Mucosa of rectum (tissue), 2 donors: ENCODE results near the gene ARID4B.
"Not testable (repeated sequence)": the region's sequence is repeated elsewhere in the genome, so short reads cannot be mapped to it uniquely, and the experiment has no call there.

ENCODE experiments used
- H3K27ac ChIP-seq, 2 donors: one replicate each; pipeline ENCODE4 v1.7.0; 2013; ENCODE audit warnings: inconsistent platforms in 2 of 2, low read depth in 2 of 2, low read length in 2 of 2
- H3K27me3 ChIP-seq, 2 donors: one replicate each; pipeline ENCODE4 v1.7.0; 2013; ENCODE audit warnings: low read length in 2 of 2; ENCODE audit not compliant: control insufficient read depth in 2 of 2, insufficient read depth in 2 of 2
- H3K36me3 ChIP-seq, 2 donors: one replicate each; pipeline ENCODE4 v1.7.0; 2013; ENCODE audit warnings: low read length in 2 of 2; ENCODE audit not compliant: control insufficient read depth in 2 of 2, insufficient read depth in 2 of 2
- H3K4me1 ChIP-seq, 2 donors: one replicate each; pipeline ENCODE4 v1.7.0; 2013; ENCODE audit warnings: low read length in 2 of 2, mild to moderate bottlenecking in 1 of 2; ENCODE audit not compliant: control insufficient read depth in 2 of 2, insufficient read depth in 2 of 2
- H3K4me3 ChIP-seq, 2 donors: one replicate each; pipeline ENCODE4 v1.7.0; 2013; ENCODE audit warnings: low read length in 2 of 2
- H3K9ac ChIP-seq, 2 donors: one replicate each; pipeline ENCODE4 v1.7.0; 2013; ENCODE audit warnings: low read length in 2 of 2, low read depth in 1 of 2, mild to moderate bottlenecking in 1 of 2
- H3K9me3 ChIP-seq, 2 donors: one replicate each; pipeline ENCODE4 v1.7.0; 2013; ENCODE audit warnings: low read length in 2 of 2; ENCODE audit not compliant: control insufficient read depth in 2 of 2
- donor health status: healthy.
- donor health status: Normal muscosa, but diverticular disease.

The ARID4B gene

DNA sequence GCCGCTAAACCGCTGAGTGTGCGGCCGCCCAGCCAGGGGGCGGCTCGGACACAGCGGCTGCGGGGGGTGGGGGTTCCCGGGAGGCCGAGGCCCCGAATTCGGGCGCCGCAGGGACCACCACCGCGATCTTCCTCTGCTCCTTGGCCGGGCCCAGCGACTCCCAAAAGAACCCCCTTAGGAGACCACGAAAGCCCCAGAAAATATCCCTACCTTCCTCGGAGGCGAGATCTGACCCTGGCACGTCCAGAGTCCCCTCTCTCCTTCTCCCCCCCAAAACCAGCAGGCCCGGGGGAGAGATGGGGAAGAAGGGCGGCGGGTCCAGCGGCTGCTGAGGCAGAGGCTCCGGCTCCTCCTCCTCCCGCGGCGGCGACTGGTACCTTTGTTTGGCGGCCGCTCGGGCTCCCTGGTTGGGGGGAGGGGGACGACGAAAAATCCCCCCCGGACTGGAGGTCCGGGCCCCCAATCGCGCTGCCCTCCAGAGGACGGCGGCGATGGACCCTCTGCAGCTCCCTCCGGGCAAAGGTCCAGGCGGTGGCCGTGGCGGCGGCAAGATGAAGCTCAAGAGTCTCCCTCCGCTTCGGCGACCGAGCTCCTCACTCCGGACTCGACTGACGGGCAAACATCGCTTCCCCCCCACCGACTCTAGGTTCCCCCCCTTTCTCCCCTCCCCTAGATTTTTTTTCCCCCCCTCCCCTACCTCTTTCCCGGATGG, at the start of gene ARID4B:
TSS of gene ARID4B (minus strand) at position 621 of the 712 bp plus-strand sequence. CDS start 1,260 bp downstream, outside the sequence.
- Histone ChIP-seq H3K27ac (peak within 1 kb of the TSS; percentile 95 to 96), H3K9me3 (no peaks in the 10 kb centered on the region), H3K27me3 (no peaks in the 10 kb centered on the region), H3K4me3 (peak within 1 kb of the TSS; percentile 89 to 99), H3K36me3 (no peaks in the 10 kb centered on the region), H3K4me1 (peaks cover 17 to 28% of the 10 kb centered on the region in 2 donors), H3K9ac (peak within 1 kb of the TSS; percentile 90 to 95)

DNA sequence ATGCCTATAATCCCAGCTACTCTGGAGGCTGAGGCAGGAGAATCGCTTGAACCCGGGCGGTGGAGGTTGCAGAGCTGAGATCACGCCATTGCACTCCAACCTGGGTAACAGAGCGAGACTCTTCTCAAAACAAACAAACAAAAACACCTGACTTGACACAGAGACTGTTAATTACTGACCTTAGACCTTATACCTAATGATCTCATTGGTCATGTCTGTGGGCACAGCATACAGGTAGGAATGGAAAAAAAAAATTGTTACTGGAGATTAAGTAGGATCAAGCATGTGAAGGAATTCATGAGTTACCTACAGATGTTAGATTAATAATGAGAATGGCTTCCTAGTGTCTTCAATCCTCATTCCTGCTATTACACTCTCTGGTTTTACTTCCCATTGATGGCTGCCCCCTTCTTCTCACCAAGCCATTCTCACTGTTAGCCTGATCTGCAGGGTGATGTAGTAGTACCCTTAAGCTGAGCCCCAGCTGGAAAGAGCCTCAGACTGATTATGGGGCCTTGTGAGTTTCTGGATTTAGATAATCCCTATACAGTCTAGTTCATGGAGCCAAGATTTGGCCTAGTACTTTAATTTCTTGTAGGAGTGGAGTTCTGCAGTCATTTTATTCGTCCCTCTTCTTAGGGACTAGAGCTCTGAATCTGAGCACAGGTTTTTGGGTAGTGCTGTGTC, 48.1 kb upstream of the ARID4B start:
- H3K27ac ChIP-seq: no peak overlapping the region
- H3K27me3 ChIP-seq: no peaks in the 10 kb centered on the region
- H3K9me3 ChIP-seq: no peaks in the 10 kb centered on the region
- H3K4me3 ChIP-seq: no peak overlapping the region
- peaks cover under 1 to 4% of the 10 kb centered on the region in 2 donors for H3K36me3 ChIP-seq
- H3K9ac ChIP-seq: no peak overlapping the region
- H3K4me1 ChIP-seq: no peaks in the 10 kb centered on the region

GRCh38 chr1:235369802-235370201, 41.8 kb upstream of the ARID4B start:
- Histone ChIP-seq H3K4me1 (peaks cover 0 to 4% of the 10 kb centered on the region in 2 donors), H3K27me3 (no peaks in the 10 kb centered on the region), H3K27ac (no peak overlapping the region), H3K36me3 (no peaks in the 10 kb centered on the region), H3K4me3 (no peak overlapping the region), H3K9me3 (no peaks in the 10 kb centered on the region), H3K9ac (no peak overlapping the region)

DNA sequence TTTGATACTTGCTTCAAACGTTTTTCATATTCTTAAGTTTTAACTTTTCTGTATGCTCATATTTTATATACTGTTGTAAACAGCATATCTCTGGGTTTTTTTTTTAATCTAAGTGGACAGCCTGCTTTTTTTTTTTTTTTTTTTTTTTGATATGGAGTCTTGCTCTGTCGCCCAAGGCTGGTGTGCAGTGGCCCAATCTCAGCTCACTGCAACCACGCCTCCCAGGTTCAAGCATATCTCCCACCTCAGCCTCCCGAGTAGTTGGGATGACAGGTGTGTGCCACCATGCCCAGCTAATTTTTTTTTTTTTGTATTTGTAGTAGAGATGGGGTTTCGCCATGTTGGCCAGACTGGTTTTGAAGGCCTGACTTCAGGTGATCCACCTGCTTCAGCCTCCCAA, 40.4 kb upstream of the ARID4B start:
- Histone ChIP-seq H3K4me3 (peak overlapping the region in 1 of 2 donors; percentile 87), H3K27ac (no peak overlapping the region), H3K9me3 (no peaks in the 10 kb centered on the region), H3K4me1 (peaks cover 0 to 4% of the 10 kb centered on the region in 2 donors), H3K36me3 (no peaks in the 10 kb centered on the region), H3K9ac (no peak overlapping the region), H3K27me3 (no peaks in the 10 kb centered on the region)

GRCh38 chr1:235367000-235367908, 39.3 kb upstream of the ARID4B start, which contains the start of gene TBCE:
TBCE (plus strand) TSS chr1:235367427; CDS start chr1:235380050, 12,623 bp downstream.
- H3K27me3 ChIP-seq: no peaks in the 10 kb centered on the region
- peaks cover 0 to 4% of the 10 kb centered on the region in 2 donors for H3K4me1 ChIP-seq
- H3K27ac ChIP-seq: peak within 1 kb of the TSS; percentile 86 to 89
- H3K9ac ChIP-seq: peak within 1 kb of the TSS; percentile 79 to 84
- H3K36me3 ChIP-seq: no peaks in the 10 kb centered on the region
- H3K9me3 ChIP-seq: no peaks in the 10 kb centered on the region
- H3K4me3 ChIP-seq: peak within 1 kb of the TSS; percentile 87

DNA sequence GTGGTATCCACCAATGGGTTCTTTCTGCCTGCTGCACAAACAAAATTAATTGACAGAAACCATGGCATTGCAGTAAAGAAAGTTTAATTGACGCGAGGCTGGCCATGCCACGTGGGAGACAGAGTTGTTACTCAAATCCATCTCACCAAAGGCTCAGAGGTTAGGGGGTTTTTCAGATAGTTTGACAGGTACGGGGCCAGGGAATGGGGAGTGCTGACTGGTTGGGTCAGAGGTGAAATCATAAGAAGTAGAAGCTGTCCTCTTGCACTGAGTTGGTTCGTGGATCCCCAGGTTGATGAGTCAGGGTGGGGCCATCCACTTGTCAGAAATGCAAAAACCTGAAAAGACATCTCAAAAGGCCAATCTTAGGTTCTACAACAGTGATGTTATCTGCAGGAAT, 38.3 kb upstream of the ARID4B start:
- no peaks in the 10 kb centered on the region for H3K9me3 ChIP-seq
- no peaks in the 10 kb centered on the region for H3K36me3 ChIP-seq
- no peaks in the 10 kb centered on the region for H3K27me3 ChIP-seq
- H3K4me3 ChIP-seq: no peak overlapping the region
- H3K27ac ChIP-seq: no peak overlapping the region
- peaks cover 0 to 4% of the 10 kb centered on the region in 2 donors for H3K4me1 ChIP-seq
- peak overlapping the region in 1 of 2 donors; percentile 84 for H3K9ac ChIP-seq

GRCh38 chr1:235364189-235364588, 36.2 kb upstream of the ARID4B start:
- not testable (repeated sequence) for H3K27me3 ChIP-seq, H3K9me3 ChIP-seq, H3K27ac ChIP-seq, H3K9ac ChIP-seq, H3K4me1 ChIP-seq, H3K36me3 ChIP-seq, H3K4me3 ChIP-seq

DNA sequence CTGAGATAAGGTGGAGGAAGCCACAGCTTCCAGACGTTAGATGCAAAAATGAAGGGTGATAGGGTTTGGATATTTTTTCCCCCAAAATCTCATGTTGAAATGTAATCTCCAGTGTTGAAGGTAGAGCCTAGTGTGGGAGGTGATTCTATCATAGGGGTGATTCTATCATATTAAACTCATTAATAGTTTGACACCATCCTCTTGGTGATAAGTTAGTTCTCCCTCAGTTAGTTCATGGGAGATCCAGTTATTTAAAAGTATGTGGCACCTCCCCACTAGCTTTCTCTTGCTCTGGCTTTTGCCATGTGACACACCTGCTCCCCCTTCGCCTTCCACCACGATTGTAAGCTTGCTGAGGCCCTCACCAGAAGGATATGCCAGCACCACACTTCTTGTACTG, 30.9 kb upstream of the ARID4B start:
- Histone ChIP-seq H3K4me1 (no peaks in the 10 kb centered on the region), H3K9ac (no peak overlapping the region), H3K27ac (no peak overlapping the region), H3K36me3 (no peaks in the 10 kb centered on the region), H3K27me3 (no peaks in the 10 kb centered on the region), H3K9me3 (no peaks in the 10 kb centered on the region), H3K4me3 (no peak overlapping the region)

GRCh38 chr1:235357485-235358373, 29.8 kb upstream of the ARID4B start:
- Histone ChIP-seq H3K9ac (no peak overlapping the region), H3K9me3 (no peaks in the 10 kb centered on the region), H3K27me3 (no peaks in the 10 kb centered on the region), H3K27ac (no peak overlapping the region), H3K36me3 (no peaks in the 10 kb centered on the region), H3K4me1 (no peaks in the 10 kb centered on the region), H3K4me3 (no peak overlapping the region)
